Measurements from ENCODE around the gene MXD1. TPM values are rescaled to one million over a fixed set of nuclear protein-coding genes. Genes with fewer than 3 reads are reported as not detected.

The MXD1 gene
- total and polyA plus RNA-seq, 9 of the 15 experiments (the other 6 are each of a cell fraction or from before 2014, with no cell fraction given) = 6.7 to 35.9 (median 11.0) TPM

GRCh38 chr2:69914950-69915945 lies at the start of gene MXD1 (continued):
- TF ChIP-seq ARID4B (CRISPR knock-in tag; IDR thresholded peaks at IDR 0.05) (peak; percentile 51), RBM25 (IDR thresholded peaks at IDR 0.05; ENCODE audit: low read depth, low read length, severe bottlenecking) (peak; percentile 37), NELFE (IDR thresholded peaks at IDR 0.05; ENCODE audit: insufficient read depth, insufficient read length) (peak; percentile 43), PHF8 (IDR thresholded peaks at IDR 0.05; ENCODE audit: borderline replicate concordance, low read length) (peak; percentile 52; the same call in 1 of the 2 replicates), ATF2 (CRISPR knock-in tag; IDR thresholded peaks at IDR 0.05) (no peak), HDAC2 (IDR thresholded peaks at IDR 0.05) (peak; percentile 32; the same call in 1 of the 2 replicates), ARID1B (IDR thresholded peaks at IDR 0.05) (no peak), GTF3C2 (IDR thresholded peaks at IDR 0.05; ENCODE audit: borderline replicate concordance, extremely low read depth, insufficient read length) (no peak), PCBP1 (IDR thresholded peaks at IDR 0.05; ENCODE audit: low read depth, low read length, poor library complexity, severe bottlenecking) (peak; percentile 91), ZBTB26 (CRISPR knock-in tag; IDR thresholded peaks at IDR 0.05) (no peak)

Measured in K562 (cell line).